Right lobe of liver (tissue), 6 donors: ENCODE results near the gene DCC. TPM values are rescaled to one million over a fixed set of nuclear protein-coding genes. Genes with fewer than 3 reads are reported as not detected.

Experiments used
- ATAC-seq, 4 donors: fragments of 200-7000 bp; cut with Tn5 transposase; one replicate each; pipeline ENCODE4 v1.9.1; 2020; ENCODE audit warnings: mild to moderate bottlenecking in 4 of 4, moderate library complexity in 4 of 4
- DNase-seq, 3 donors: peaks; one replicate each; pipeline ENCODE4 v3.0.0-alpha.2; 2020
- H3K27ac ChIP-seq, 3 donors: fragments of 200-600 bp; one replicate each; pipeline ENCODE4 v1.8.0; 2022
- H3K27me3 ChIP-seq, 2 donors: fragments of 200-600 bp; one replicate each; pipeline ENCODE4 v1.8.0; 2022
- H3K36me3 ChIP-seq, 4 donors: fragments of 200-600 bp; sonication (generic) in 1 of 4; one replicate each; pipeline versions ENCODE4 v1.5.1 to v1.8.0; 2017 to 2022; ENCODE audit warnings: control low read depth in 1 of 4
- H3K4me1 ChIP-seq, 4 donors: fragments of 200-600 bp; sonication (generic) in 1 of 4; one replicate each; pipeline versions ENCODE4 v1.5.1 to v1.8.0; 2017 to 2022; ENCODE audit warnings: control low read depth in 1 of 4
- H3K4me3 ChIP-seq, 3 donors: fragments of 200-600 bp; one replicate each; pipeline ENCODE4 v1.8.0; 2022
- H3K9me3 ChIP-seq, 4 donors: fragments of 200-600 bp; sonication (generic) in 1 of 4; one replicate each; pipeline versions ENCODE4 v1.5.1 to v1.8.0; 2017 to 2022; ENCODE audit warnings: control low read depth in 1 of 4
- POLR2A ChIP-seq: fragments of 450-650 bp; IDR thresholded peaks from one replicate; pipeline ENCODE4 v1.6.1; 2017; ENCODE audit warnings: antibody characterized with exemption, mild to moderate bottlenecking
- WGBS: methylation state at CpG from one replicate; pipeline ENCODE4 v1.1.6; 2018; ENCODE audit warnings: low coverage, low lambda C conversion rate; ENCODE audit not compliant: insufficient coverage; ENCODE audit errors: missing lambda C conversion rate; 5-methylcytosine and 5-hydroxymethylcytosine counted together
- intact Hi-C, 2 donors: fragments of 100-400 bp; cut with DNase I; formaldehyde crosslinking; loops; one replicate each; pipeline versions ENCODE4 v1.11.2 to v1.14.1; 2022
- total RNA-seq, 6 experiments: library from RNA; depleted of rRNA in 2 of 6; stranded (reverse); fragments of >200 nt in 2 of 6; fragmentation: NEBNext Ultra II Directional in 3 of 6; extraction: Animal tissue kit (Norgen Biotek cat#: 25700) in 3 of 6; gene quantifications; one replicate each; pipeline versions ENCODE4 v1.1.0 to v1.2.4, GENCODE V29; 2016 to 2023
- TF ChIP-seq, protein P1 (sequence below), 4 donors: fragments of 200-600 bp in 3 of 4; fragments of 450-650 bp in 1 of 4; IDR thresholded peaks; one replicate each; pipeline versions ENCODE4 v1.5.1 to v1.8.0; 2016 to 2022; ENCODE audit warnings: antibody characterized with exemption in 4 of 4, mild to moderate bottlenecking in 2 of 4
- donor health status: DM: no; HTN: yes; CAD: no.
- donor health status: DM: no; HTN: no; CAD: no.
- donor health status: DM: no; HTN: no; CAD: no.
- donor health status: DM: no; HTN: yes; CAD: no.
- donor health status: DM: no; HTN: yes; CAD: no.

DCC gene
- total RNA-seq, 6 experiments from 2014 or later, result 0.06 TPM; not detected in 5

DNA sequence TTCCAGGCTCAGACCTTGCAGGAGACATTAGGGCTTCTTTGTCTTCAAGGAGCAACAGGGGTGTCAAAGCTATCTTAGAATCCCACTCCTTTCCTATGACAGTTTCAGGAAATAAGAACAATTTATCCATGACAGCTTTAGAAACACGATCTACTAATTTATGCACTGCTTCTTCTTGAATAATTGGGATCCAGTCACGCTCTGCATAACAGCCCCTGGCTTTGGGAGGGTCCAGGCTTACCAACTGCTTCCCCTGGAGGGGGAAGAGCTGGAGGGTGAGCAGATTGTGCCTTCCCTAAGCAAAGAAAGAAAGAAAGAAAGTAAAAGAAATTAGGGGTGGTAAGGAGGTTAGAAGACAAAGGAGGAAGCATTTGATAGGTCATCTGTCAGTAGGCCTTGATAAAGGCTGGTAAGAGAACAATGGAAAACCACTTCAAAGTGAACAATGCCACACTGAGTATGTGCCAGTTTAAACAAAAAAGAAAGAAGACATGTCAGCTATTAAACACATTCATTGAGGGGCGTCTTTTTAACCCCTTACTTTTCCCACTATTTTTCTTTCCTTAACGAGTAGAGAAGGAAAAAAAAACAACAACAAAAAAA lies 327.6 kb downstream of the DCC start:
- intact Hi-C loops, result no loop called here
- 25% methylated on average over 4 of the region's 4 CpGs for WGBS
- H3K36me3 ChIP-seq, result no peaks in the 10 kb centered on the region
- ATAC-seq (no peak), DNase-seq (no peak)
- TF ChIP-seq, protein P1, sequence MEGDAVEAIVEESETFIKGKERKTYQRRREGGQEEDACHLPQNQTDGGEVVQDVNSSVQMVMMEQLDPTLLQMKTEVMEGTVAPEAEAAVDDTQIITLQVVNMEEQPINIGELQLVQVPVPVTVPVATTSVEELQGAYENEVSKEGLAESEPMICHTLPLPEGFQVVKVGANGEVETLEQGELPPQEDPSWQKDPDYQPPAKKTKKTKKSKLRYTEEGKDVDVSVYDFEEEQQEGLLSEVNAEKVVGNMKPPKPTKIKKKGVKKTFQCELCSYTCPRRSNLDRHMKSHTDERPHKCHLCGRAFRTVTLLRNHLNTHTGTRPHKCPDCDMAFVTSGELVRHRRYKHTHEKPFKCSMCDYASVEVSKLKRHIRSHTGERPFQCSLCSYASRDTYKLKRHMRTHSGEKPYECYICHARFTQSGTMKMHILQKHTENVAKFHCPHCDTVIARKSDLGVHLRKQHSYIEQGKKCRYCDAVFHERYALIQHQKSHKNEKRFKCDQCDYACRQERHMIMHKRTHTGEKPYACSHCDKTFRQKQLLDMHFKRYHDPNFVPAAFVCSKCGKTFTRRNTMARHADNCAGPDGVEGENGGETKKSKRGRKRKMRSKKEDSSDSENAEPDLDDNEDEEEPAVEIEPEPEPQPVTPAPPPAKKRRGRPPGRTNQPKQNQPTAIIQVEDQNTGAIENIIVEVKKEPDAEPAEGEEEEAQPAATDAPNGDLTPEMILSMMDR (IDR thresholded peaks at IDR 0.05), result no peak
- TF ChIP-seq POLR2A, result no peak
- H3K27ac ChIP-seq, result no peak overlapping the region
- no peaks in the 10 kb centered on the region for H3K9me3 ChIP-seq
- no peaks in the 10 kb centered on the region for H3K27me3 ChIP-seq
- H3K4me3 ChIP-seq, result no peak overlapping the region
- H3K4me1 ChIP-seq, result no peaks in the 10 kb centered on the region

DNA sequence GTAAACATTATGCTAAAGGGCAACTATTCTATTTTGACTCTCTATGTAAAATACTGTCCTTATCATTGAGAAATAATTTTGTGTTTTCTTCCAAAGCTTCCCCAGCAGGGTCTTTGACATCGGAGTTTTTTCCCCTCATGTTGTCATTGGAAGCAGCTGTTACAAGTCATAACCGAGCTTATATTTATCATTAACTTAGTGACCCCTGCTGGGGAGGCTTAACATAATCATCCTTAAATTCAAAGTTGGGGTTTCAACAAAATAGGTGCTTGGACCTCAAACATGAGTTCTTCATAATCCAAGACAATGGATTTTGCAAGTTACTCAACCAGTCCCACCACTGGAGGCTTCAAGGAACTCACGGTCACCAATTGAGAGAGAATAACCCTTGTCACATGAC lies 330.9 kb downstream of the DCC start:
- no peaks in the 10 kb centered on the region for H3K36me3 ChIP-seq
- no peaks in the 10 kb centered on the region for H3K9me3 ChIP-seq
- no peaks in the 10 kb centered on the region for H3K27me3 ChIP-seq
- no peak for ATAC-seq
- WGBS, result 27% methylated on average over 3 of the region's 3 CpGs
- no peaks in the 10 kb centered on the region for H3K4me1 ChIP-seq
- DNase-seq, result no peak
- no peak overlapping the region for H3K27ac ChIP-seq
- TF ChIP-seq POLR2A, result no peak
- TF ChIP-seq, protein P1 (IDR thresholded peaks at IDR 0.05), result peak in 3 of 4 donors; percentile 15 to 29 (median 23)
- H3K4me3 ChIP-seq, result no peak overlapping the region
- intact Hi-C loops, result no loop called here

DNA sequence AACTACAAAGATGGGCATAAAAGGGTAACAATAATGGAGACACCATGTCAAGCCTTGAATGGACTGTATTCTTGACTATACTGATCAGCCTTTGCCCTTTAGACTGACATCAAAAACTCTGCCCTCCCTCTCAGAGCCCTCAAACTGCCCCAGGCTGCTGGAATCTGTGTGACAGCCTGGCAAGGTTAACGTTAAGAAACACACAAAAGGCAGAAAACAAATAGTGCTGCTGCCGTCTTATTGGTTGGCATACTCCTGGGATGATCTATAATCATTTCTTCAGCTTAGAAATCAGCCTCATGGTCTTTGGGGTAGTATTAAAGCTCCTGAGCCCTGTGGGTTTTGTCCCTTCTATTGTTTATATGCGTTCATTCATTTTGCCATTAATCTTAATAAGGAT lies 338.0 kb downstream of the DCC start:
- H3K4me1 ChIP-seq, result no peaks in the 10 kb centered on the region
- H3K27ac ChIP-seq, result no peak overlapping the region
- no peaks in the 10 kb centered on the region for H3K36me3 ChIP-seq
- 20% methylated on average over 3 of the region's 3 CpGs for WGBS
- ATAC-seq (no peak), DNase-seq (no peak)
- intact Hi-C loops, result no loop called here
- no peak for TF ChIP-seq POLR2A
- TF ChIP-seq, protein P1 (IDR thresholded peaks at IDR 0.05), result no peak
- H3K27me3 ChIP-seq, result no peaks in the 10 kb centered on the region
- H3K9me3 ChIP-seq, result no peaks in the 10 kb centered on the region
- no peak overlapping the region for H3K4me3 ChIP-seq

DNA sequence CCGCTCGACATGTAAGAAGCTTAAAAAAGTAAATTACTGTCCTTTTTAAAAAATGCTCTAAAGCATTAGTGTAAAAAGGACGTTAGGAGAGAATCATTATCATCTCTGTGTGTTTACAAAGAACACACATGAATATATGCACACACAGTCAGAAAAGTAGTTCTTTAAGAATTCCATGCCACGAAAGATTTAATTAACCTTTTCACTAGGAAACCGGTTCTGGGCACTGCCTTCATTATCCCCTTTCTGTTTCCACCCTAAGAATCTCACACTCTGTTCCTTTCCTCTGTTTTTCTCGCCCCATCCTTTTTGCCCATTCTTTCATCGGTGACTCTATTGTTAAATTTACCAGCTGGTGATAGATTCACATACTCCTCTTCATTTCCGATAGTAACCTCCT lies 338.6 kb downstream of the DCC start:
- DNase-seq (no peak), ATAC-seq (no peak)
- intact Hi-C loops, result no loop called here

More for the DNA sequence above, 338.6 kb downstream of the DCC start:
- H3K4me1 ChIP-seq, result no peaks in the 10 kb centered on the region
- no peaks in the 10 kb centered on the region for H3K9me3 ChIP-seq
- H3K27ac ChIP-seq, result no peak overlapping the region
- 49% methylated on average over 8 of the region's 8 CpGs for WGBS
- no peaks in the 10 kb centered on the region for H3K36me3 ChIP-seq
- H3K4me3 ChIP-seq, result no peak overlapping the region
- no peaks in the 10 kb centered on the region for H3K27me3 ChIP-seq
- TF ChIP-seq, protein P1 (IDR thresholded peaks at IDR 0.05), result no peak
- TF ChIP-seq POLR2A, result no peak
